ENCODE results near the gene TMEM121B.
"Not testable (repeated sequence)": the region's sequence is repeated elsewhere in the genome, so short reads cannot be mapped to it uniquely, and the experiment has no call there.

Gene TMEM121B

GRCh38 chr22:17121233-17122195 is at the start of gene TMEM121B:
Gene TMEM121B (minus strand): TSS chr22:17121360. CDS start chr22:17121127, 233 bp downstream.
- DNase-seq: no peak

DNA sequence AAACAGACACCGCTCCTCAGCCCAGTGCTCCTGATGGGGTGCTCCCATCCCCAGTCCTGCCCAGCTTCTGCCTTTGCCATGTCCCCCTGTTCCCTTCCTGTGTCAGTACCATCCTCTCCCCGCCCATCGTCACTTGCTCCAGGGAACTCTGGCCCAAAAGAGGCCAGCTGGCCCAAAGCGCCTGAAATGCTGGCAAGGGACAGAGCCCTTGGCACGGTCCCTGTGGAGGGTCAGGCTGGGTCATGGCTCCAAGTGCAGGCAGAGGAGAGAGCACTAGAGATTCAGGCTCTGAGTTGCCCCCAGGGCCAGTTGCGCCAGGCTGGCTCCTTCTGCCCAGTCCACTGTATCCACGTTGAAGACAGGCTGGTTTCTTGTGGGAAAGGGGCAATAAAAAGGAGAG is 46.3 kb upstream of the TMEM121B start:
- DNase-seq: no peak

DNA sequence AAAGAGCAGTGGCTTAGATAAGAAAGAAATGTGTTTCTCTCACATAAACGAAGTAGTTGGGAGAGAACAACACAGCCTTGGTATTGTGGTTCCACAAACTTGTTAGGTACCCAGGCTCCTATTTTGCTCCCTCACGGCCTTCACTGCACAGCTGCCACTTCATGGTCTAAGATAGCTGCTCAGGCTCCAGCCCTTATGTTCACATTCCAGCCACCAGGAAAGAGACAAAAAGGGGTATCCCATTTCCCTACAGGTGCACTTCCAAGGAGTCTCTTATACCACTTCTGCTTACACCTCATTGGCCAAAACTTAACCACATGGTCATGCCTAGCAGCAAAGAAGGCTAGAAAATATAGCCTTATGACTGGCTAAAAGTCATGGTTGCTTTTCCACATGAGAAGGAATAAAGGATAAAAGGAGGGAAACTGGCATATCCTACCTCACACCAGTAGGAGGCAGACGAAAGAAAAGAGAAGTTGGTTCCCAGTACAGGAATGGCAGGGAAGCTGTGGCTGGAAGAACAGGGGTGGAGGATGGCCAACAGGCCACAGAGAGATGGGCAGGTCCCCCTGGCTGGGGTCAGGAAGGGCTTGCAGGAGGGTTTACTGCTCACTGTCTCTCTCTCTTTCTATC is 43.3 kb upstream of the TMEM121B start:
- no peak for DNase-seq

GRCh38 chr22:17162731-17163130 is 41.6 kb upstream of the TMEM121B start:
- DNase-seq: no peak

- DNase-seq: no peak
Observed at GRCh38 chr22:17161991-17162390, 40.8 kb upstream of the TMEM121B start.

- DNase-seq: peak; percentile 69 to 75
Observed at GRCh38 chr22:17159504-17159951, 38.4 kb upstream of the TMEM121B start.

GRCh38 chr22:17158568-17159503 is 37.7 kb upstream of the TMEM121B start, which contains the start of gene HDHD5:
Gene HDHD5 (minus strand): TSS chr22:17159277. CDS start chr22:17159251, 26 bp downstream.
- peak; percentile 90 to 92 for DNase-seq

- no peak for DNase-seq
Observed at GRCh38 chr22:17158176-17158567, 37.0 kb upstream of the TMEM121B start.

DNA sequence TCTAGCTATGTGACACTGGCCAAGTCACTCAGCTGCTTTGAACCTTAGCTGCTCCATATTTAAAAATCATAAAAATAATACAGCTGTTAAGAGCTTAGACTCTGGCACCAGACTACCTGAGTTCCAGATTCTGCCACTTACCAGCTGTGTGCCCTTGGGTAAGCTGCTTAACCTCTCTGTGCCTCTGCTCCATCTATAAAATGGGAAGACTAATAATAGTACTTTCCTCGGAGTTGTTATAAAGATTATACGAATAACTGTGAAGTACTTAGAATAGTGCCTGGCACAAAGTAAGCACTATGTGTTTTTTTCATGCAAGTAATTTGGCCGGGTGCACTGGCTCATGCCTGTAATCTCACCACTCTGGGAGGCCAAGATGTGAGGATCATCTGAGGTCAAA is 36.6 kb upstream of the TMEM121B start:
- DNase-seq: no peak

DNA sequence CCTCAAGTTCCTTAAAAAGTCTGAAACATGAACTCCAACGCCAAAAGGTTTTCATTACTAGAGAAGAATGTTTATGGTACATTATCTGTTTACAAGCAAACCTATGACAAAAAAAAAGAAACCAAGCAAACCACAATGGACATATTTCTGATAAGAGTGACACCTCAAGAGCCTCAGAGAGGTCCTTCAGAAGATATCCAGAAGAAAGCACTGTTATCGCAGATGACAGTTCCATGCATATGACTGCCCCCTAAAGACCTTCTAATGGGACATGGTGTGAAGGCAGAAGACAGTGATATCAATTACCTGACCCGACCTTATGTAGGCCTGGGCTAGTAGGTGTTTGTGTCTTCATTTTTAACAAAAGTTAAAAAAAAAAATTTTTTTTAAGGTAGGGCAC is 34.8 kb upstream of the TMEM121B start:
- DNase-seq: no peak

- DNase-seq: no peak
Observed at GRCh38 chr22:17152971-17153370, 31.8 kb upstream of the TMEM121B start.

DNA sequence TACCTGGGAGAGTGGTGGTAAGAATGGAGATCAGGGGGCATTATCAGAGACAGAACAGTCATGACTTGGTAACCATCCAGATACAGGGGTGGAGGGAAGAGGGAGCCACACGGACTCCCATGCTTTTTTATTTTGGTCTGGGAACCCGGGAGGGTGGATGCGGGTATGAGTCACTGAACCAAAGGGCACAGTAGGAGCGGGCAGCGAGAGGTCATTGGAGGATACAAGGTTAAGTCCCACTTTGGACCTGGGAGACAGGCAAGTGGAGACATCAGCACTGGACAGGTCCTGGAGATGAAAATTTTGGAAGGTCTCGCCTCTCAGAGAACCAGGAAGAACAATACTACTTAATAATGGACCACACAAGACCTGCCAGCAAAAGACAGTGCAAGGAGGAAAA is 31.2 kb upstream of the TMEM121B start:
- no peak for DNase-seq

GRCh38 chr22:17149076-17149815 is 28.1 kb upstream of the TMEM121B start:
- no peak for DNase-seq

- not testable (repeated sequence) for DNase-seq
Observed at GRCh38 chr22:17147458-17147857, 26.3 kb upstream of the TMEM121B start.

GRCh38 chr22:17145021-17145680 is 24.0 kb upstream of the TMEM121B start:
- DNase-seq: no peak

DNA sequence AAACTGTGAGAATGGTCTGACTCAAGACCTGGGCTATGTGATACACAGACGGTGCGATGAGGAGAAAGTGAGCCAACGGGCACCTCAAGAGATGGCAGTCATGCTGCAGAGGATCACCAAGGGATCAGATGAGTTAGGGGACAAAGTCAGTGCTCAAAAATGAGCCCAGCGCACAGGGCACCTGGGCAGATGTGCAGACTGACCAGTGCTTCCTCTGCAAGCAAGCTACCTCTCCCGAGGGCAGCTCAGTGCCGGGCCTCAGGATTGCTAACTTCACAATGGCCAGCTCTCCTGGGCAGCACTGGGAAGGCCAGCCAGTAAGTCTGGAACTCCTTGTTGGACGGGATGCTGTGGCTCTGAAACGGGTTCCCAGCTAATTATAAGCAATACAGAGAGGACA is 22.7 kb upstream of the TMEM121B start:
- DNase-seq: no peak

- no peak for DNase-seq
Observed at GRCh38 chr22:17143101-17143500, 21.9 kb upstream of the TMEM121B start.

DNA sequence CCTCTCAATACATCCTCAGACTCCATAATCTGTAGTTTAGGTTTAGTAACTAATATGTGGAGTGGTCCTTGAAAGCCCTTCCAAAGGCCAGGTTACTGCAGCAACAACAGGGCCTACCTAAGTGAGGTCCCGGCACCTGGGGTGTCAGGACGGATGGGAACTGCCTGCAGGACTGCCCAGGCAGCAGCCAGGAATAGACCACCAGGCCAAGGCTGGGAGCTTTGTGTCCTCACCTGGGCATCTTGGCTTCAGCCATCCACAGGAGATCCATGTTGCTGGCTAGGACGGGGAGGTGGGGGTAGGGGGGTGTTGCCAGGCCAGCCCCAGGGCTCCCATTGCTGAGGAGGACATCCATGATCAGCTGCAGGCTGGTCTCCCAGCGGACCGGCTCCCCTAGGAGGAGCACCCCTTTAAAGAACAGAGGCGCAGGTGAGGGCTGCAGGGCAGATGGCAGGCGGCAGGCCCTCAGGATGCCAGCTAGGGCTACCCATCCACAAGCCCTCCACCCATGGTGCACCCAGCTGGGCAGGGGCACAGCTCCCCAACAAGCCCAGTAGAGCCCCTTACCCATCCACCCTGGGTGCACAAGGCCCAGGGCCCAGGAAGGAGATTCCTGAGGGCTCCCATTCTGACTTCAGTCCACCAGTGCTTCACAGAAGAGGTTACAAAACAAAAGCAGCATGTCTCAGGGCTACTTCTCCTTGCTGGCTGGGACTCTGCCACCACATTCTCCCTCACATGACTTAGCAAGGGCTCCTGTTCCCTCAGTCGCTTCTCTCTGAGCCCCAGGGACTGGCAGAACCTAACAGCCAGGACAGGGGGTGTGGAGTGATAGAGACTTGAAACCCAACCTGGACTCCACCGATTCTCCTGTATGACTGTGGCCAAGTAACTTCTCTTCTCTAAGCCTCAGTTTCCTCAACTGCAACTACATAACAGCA is 19.9 kb upstream of the TMEM121B start:
- no peak for DNase-seq

GRCh38 chr22:17140022-17140421 is 18.9 kb upstream of the TMEM121B start:
- DNase-seq: no peak

- no peak for DNase-seq
Observed at GRCh38 chr22:17138513-17138912, 17.4 kb upstream of the TMEM121B start.

Measured in stimulated activated CD4-positive, alpha-beta T cell treated with anti-CD3 and anti-CD28 coated beads, Interleukin-4, amount 100 ng/mL, for 4 hours (primary cell).